A172 (cell line): ENCODE results near the gene TTLL10. TPM values are rescaled to one million over a fixed set of nuclear protein-coding genes. Genes with fewer than 3 reads are reported as not detected.

Source experiments
- DNase-seq: peaks from one replicate; pipeline ENCODE4 v3.0.0-alpha.2; 2015; ENCODE audit warnings: low spot score
- total RNA-seq: library from RNA; depleted of rRNA; stranded (reverse); fragments of >200 nt; shearing (Covaris generic); gene quantifications from 2 replicates; pipeline ENCODE4 v1.2.3, GENCODE V29; 2014; rRNA removed

The TTLL10 gene
- total RNA-seq, 1 experiment from 2014 or later = not detected

DNA sequence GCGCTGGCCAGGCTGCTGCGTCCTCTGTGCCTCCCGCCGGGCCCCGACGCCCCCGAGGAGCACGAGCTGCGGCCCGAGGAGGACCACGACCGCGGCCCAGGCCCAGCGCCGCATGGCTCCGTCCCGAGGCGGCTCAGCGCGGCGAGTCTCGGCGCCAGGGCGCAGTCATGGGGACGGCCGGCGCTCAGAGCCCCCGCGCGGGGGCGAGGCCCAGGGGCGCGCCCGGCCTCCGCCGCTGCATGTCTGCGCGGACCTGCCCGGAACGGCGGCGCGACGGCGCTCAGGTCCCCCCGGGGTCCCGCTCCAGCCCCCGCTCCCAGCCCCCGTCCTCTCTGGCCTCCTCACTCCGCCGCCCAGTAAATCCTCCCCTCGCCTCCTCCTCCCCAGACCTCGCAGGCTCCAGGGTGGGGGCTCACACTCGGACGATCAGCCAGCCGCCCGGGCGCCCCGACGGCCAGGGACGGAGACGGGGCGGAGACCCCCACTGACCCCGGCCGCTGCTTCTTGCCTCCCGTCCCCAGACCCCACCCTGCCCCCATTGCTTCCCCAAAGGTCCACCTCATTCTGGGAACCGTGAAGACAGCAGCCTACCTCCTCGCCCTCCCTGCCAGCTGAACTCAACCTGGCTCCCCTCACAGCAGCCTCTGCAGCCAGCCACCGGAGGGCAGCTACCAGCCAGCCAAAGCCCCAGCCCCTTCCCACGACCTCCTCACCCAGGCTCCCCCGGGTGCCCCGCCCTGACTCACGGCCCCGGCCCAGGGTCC lies 73.1 kb downstream of the TTLL10 start, which contains the start of gene C1QTNF12:
Gene C1QTNF12, minus strand, starts transcription at position 146 of the 764 bp plus-strand sequence. Its CDS starts 32 bp downstream, at position 114.
- DNase-seq = no peak

DNA sequence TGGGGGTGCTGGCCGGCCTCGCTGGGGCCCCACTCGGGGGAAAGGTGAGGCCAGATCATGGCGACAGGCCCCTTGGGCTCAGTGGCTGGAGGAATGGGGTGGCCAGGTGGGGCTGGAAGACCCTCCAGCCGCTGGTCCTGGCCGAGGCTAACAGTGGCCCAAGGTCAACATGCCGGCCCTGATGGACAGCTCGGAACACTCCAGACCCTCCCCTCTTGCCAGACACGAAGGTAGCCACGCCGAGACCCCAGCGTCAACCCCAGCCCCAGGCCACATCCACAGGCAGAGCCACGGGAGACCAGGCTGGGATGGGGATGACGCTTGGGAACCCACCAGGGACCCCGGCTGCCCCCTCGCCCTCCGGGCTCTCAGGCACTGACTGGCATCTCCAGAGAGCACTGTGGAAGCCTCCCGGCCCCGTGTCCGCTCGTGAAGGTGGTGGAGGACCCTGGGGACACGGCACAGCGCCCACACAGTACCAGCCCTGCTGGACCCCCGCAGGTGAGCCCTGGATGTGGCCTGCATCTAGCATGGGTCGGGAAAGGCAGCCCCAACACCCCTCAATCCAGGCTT lies 73.7 kb downstream of the TTLL10 start:
- DNase-seq = no peak

Other genes with a start within 250 kb of the TTLL10 start
- gene SAMD11, start 250.0 kb upstream of the TTLL10 start, total RNA-seq = 37.0 and 62.7 TPM in 2 replicates
- gene NOC2L, start 214.6 kb upstream of the TTLL10 start, total RNA-seq = 68.7 and 72.8 TPM in 2 replicates
- 2.9 and 8.0 TPM in 2 replicates for gene KLHL17, start 213.3 kb upstream of the TTLL10 start, total RNA-seq
- 0.62 and 0.93 TPM in 2 replicates for gene PLEKHN1, start 207.4 kb upstream of the TTLL10 start, total RNA-seq
- gene PERM1, start 191.8 kb upstream of the TTLL10 start, total RNA-seq = 0.29 TPM in 1 of 2 replicates, not detected in the other
- gene HES4, start 173.8 kb upstream of the TTLL10 start, total RNA-seq = 10.0 and 20.7 TPM in 2 replicates
- gene ISG15, start 160.4 kb upstream of the TTLL10 start, total RNA-seq = 63.5 and 100.0 TPM in 2 replicates
- gene AGRN, start 153.8 kb upstream of the TTLL10 start, total RNA-seq = 107 and 115 TPM in 2 replicates
- gene RNF223, start 99.6 kb upstream of the TTLL10 start, total RNA-seq = not detected in 2 replicates
- gene C1orf159, start 57.8 kb upstream of the TTLL10 start, total RNA-seq = 8.2 and 10.0 TPM in 2 replicates
- gene TNFRSF18, start 32.7 kb downstream of the TTLL10 start, total RNA-seq = not detected in 2 replicates
- gene TNFRSF4, start 40.3 kb downstream of the TTLL10 start, total RNA-seq = not detected in 2 replicates
- gene SDF4, start 58.1 kb downstream of the TTLL10 start, total RNA-seq = 93.4 and 109 TPM in 2 replicates
- 30.7 and 38.8 TPM in 2 replicates for gene B3GALT6, start 58.4 kb downstream of the TTLL10 start, total RNA-seq
- gene C1QTNF12, start 72.8 kb downstream of the TTLL10 start, total RNA-seq = not detected in 2 replicates
- 26.2 and 38.0 TPM in 2 replicates for gene UBE2J2, start 100.0 kb downstream of the TTLL10 start, total RNA-seq
- gene SCNN1D, start 106.6 kb downstream of the TTLL10 start, total RNA-seq = 0.83 and 0.93 TPM in 2 replicates
- 37.2 and 37.5 TPM in 2 replicates for gene ACAP3, start 134.1 kb downstream of the TTLL10 start, total RNA-seq
- 15.6 and 17.3 TPM in 2 replicates for gene PUSL1, start 134.7 kb downstream of the TTLL10 start, total RNA-seq
- gene INTS11, start 150.8 kb downstream of the TTLL10 start, total RNA-seq = 48.4 and 56.7 TPM in 2 replicates
- gene CPTP, start 150.9 kb downstream of the TTLL10 start, total RNA-seq = 17.0 and 19.5 TPM in 2 replicates
- 0.22 and 0.33 TPM in 2 replicates for gene TAS1R3, start 157.4 kb downstream of the TTLL10 start, total RNA-seq
- gene DVL1, start 175.5 kb downstream of the TTLL10 start, total RNA-seq = 47.7 and 58.2 TPM in 2 replicates
- gene MXRA8, start 184.7 kb downstream of the TTLL10 start, total RNA-seq = 0.24 TPM in 1 of 2 replicates, not detected in the other
- 120 and 123 TPM in 2 replicates for gene AURKAIP1, start 201.3 kb downstream of the TTLL10 start, total RNA-seq
- gene CCNL2, start 225.5 kb downstream of the TTLL10 start, total RNA-seq = 35.6 and 43.2 TPM in 2 replicates
- 117 and 151 TPM in 2 replicates for gene MRPL20, start 233.4 kb downstream of the TTLL10 start, total RNA-seq
- 0.12 TPM in 1 of 2 replicates, not detected in the other for gene ANKRD65, start 247.4 kb downstream of the TTLL10 start, total RNA-seq